Measurements from ENCODE around the gene CPA5.

Gene CPA5

GRCh38 chr7:130332259-130333053 is 12.2 kb upstream of the CPA5 start:
- no peak for DNase-seq (ENCODE audit: low spot score)

GRCh38 chr7:130333832-130334231 is 10.8 kb upstream of the CPA5 start:
- no peak for DNase-seq (ENCODE audit: low spot score)

GRCh38 chr7:130334274-130334673 is 10.3 kb upstream of the CPA5 start:
- no peak for DNase-seq (ENCODE audit: low spot score)

- DNase-seq (ENCODE audit: low spot score): no peak
Observed at GRCh38 chr7:130337410-130337971, 7.1 kb upstream of the CPA5 start.

GRCh38 chr7:130338233-130338632 is 6.4 kb upstream of the CPA5 start:
- DNase-seq (ENCODE audit: low spot score): no peak

- DNase-seq (ENCODE audit: low spot score): no peak
Observed at GRCh38 chr7:130341882-130342281, 2.7 kb upstream of the CPA5 start.

GRCh38 chr7:130342701-130343380 is 1.8 kb upstream of the CPA5 start:
- no peak for DNase-seq (ENCODE audit: low spot score)

GRCh38 chr7:130345136-130345535 is 520 bp downstream of the CPA5 start:
- no peak for DNase-seq (ENCODE audit: low spot score)

GRCh38 chr7:130345725-130346124 is 1.1 kb downstream of the CPA5 start:
- no peak for DNase-seq (ENCODE audit: low spot score)

- no peak for DNase-seq (ENCODE audit: low spot score)
Observed at GRCh38 chr7:130346177-130346905, 1.7 kb downstream of the CPA5 start.

GRCh38 chr7:130346941-130347340 is 2.3 kb downstream of the CPA5 start:
- DNase-seq (ENCODE audit: low spot score): no peak

- peak; percentile 79 for DNase-seq (ENCODE audit: low spot score)
Observed at GRCh38 chr7:130349911-130350782, 5.5 kb downstream of the CPA5 start.

- DNase-seq (ENCODE audit: low spot score): no peak
Observed at GRCh38 chr7:130350945-130351790, 6.6 kb downstream of the CPA5 start.

- DNase-seq (ENCODE audit: low spot score): no peak
Observed at GRCh38 chr7:130351791-130352090, 7.1 kb downstream of the CPA5 start.

- peak; percentile 95 for DNase-seq (ENCODE audit: low spot score)
Observed at GRCh38 chr7:130352194-130353074, 7.8 kb downstream of the CPA5 start.

- no peak for DNase-seq (ENCODE audit: low spot score)
Observed at GRCh38 chr7:130353196-130353595, 8.6 kb downstream of the CPA5 start.

GRCh38 chr7:130356121-130356875 is 11.7 kb downstream of the CPA5 start:
- peak; percentile 90 for DNase-seq (ENCODE audit: low spot score)

GRCh38 chr7:130356876-130357611 is 12.4 kb downstream of the CPA5 start:
- DNase-seq (ENCODE audit: low spot score): peak; percentile 73
